Heart left ventricle (tissue), 16 donors: ENCODE measurements around the gene LETM1. TPM values are rescaled to one million over a fixed set of nuclear protein-coding genes. Genes with fewer than 3 reads are reported as not detected.

Source experiments
- ATAC-seq, 4 donors: fragments of 200-7000 bp; cut with Tn5 transposase; one replicate each; pipeline ENCODE4 v1.9.1; 2020 to 2022; ENCODE audit warnings: moderate library complexity in 4 of 4, mild to moderate bottlenecking in 3 of 4, moderate number of reproducible peaks in 1 of 4
- DNase-seq, 5 donors: peaks; one replicate each; pipeline ENCODE4 v3.0.0-alpha.2; 2020
- H3K27ac ChIP-seq, 12 donors: fragments of 200-600 bp; sonication (generic) in 4 of 12; one replicate each; pipeline versions ENCODE4 v1.5.0 to v1.8.0; 2016 to 2022; ENCODE audit warnings: mild to moderate bottlenecking in 2 of 12
- H3K27me3 ChIP-seq, 9 donors: fragments of 200-600 bp; sonication (generic) in 2 of 9; one replicate each; pipeline versions ENCODE4 v1.5.1 to v1.8.0; 2016 to 2022; ENCODE audit warnings: mild to moderate bottlenecking in 3 of 9
- H3K36me3 ChIP-seq, 9 donors: fragments of 200-600 bp; sonication (generic) in 2 of 9; one replicate each; pipeline versions ENCODE4 v1.5.0 to v1.8.0; 2018 to 2022; ENCODE audit warnings: mild to moderate bottlenecking in 2 of 9
- H3K4me1 ChIP-seq, 12 donors: fragments of 200-600 bp; sonication (generic) in 4 of 12; one replicate each; pipeline versions ENCODE4 v1.5.0 to v1.8.0; 2016 to 2022; ENCODE audit warnings: mild to moderate bottlenecking in 3 of 12
- H3K4me3 ChIP-seq, 12 donors: fragments of 200-600 bp; sonication (generic) in 4 of 12; one replicate each; pipeline versions ENCODE4 v1.5.0 to v1.8.0; 2017 to 2022; ENCODE audit warnings: mild to moderate bottlenecking in 9 of 12, moderate library complexity in 4 of 12
- H3K9me3 ChIP-seq, 12 donors: fragments of 200-600 bp; sonication (generic) in 4 of 12; one replicate each; pipeline versions ENCODE4 v1.5.0 to v1.8.0; 2016 to 2022; ENCODE audit warnings: mild to moderate bottlenecking in 1 of 12
- POLR2A ChIP-seq, 2 donors: fragments of 450-650 bp; IDR thresholded peaks; one replicate each; pipeline ENCODE4 v1.6.1; 2017; ENCODE audit warnings: antibody characterized with exemption in 2 of 2, mild to moderate bottlenecking in 2 of 2, moderate library complexity in 2 of 2
- WGBS, 4 donors: extraction: QIAGEN DNeasy Blood & Tissue Kit in 2 of 4; methylation state at CpG; one replicate each; pipeline versions ENCODE4 v1.1.5 to v1.1.7; 2013 to 2018; 5-methylcytosine and 5-hydroxymethylcytosine counted together
- intact Hi-C, 10 donors: fragments of 100-400 bp; cut with DNase I; formaldehyde crosslinking; loops; one replicate each; pipeline versions ENCODE4 v1.11.1 to v1.14.2; 2022
- polyA plus RNA-seq, 2 donors: library from polyadenylated mRNA; stranded (reverse); fragments of 200-250 nt; gene quantifications; one replicate each; pipeline ENCODE4 v1.2.3, GENCODE V29; 2013
- total RNA-seq, 9 donors: library from RNA; depleted of rRNA in 2 of 9; stranded (reverse); fragments of >200 nt in 2 of 9; fragmentation: NEBNext Ultra II Directional in 3 of 9; extraction: Animal tissue kit (Norgen Biotek cat#: 25700) in 3 of 9; gene quantifications; one replicate each; pipeline versions ENCODE4 v1.1.0 to v1.2.4, GENCODE V29; 2016 to 2023
- TF ChIP-seq, protein P1 (sequence below), 12 donors: fragments of 200-600 bp; sonication (generic) in 4 of 12; IDR thresholded peaks; one replicate each; pipeline versions ENCODE4 v1.5.0 to v1.8.0; 2018 to 2022; ENCODE audit warnings: antibody characterized with exemption in 12 of 12, mild to moderate bottlenecking in 5 of 12
- donor health status: ischemic (EF 13 %, LVEDD 7.1; RV severe dilation, severe dysfunction).
- donor health status: healthy with polysubstance abuse.
- donor health status: DM: no; HTN: yes; CAD: no.
- donor health status: DM: no; HTN: no; CAD: no.
- donor health status: ischemic (EF 25% LVEDD 6.9; RV normal size, moderate dysfunction).
- donor health status: ischemic (EF 25% LVEDD 5.7; RV mildly dilated, moderate dysfunction).
- donor health status: healthy.
- donor health status: DM: yes; HTN: yes; CAD: no.
- donor health status: ischemic (EF 35%, LVEDD 5.7; RV mildly dilated, moderate dysfunction).
- donor health status: nonischemic (EF 11% LVEDD 7.7; RV severe dilation, severe dysfunction).
- donor health status: DM: yes; HTN: yes; CAD: no.
- donor health status: PGD.
- donor health status: ischemic (EF 29% LVEDD 5.4; RV normal size, mild dysfunction).
- donor health status: nonischemic (EF 23%, LVEDD 6.1; RV moderate dilation, normal function).

The LETM1 gene
- total and polyA plus RNA-seq, 11 donors, result 22.1 to 54.7 (median 43.4) TPM

DNA sequence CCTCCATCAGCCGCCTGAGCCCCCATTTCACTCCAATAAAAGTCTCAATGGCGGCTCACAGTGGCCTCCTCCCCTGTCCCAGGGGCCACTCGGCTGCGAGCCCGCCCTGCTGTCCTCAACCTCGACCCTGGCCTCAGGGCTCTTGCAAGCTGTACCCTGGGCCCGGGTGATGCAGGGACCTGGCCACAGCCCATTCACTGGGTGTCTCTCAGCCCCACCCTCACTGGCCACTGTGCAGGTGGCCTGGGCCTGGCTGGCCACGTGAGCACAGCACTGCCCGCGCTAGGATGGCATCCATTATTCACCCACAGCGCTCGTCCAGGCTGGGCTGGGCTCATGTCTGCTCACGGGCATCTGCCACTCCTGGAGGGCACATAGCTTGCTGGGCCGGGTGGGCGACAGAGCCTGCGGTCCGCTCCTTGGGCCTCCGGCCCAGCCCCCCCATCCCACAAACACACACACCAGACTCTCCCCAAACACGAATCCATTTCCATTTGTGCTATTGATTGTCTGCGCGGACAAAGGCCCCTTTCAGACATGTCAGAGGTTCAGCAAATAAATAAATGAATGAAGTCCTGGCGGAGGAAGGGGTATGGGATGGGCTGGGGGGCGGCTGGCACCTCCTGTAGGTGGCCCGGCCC is 79.3 kb downstream of the LETM1 start:
- Histone ChIP-seq H3K9me3 (no peaks in the 10 kb centered on the region), H3K36me3 (no peaks in the 10 kb centered on the region), H3K27ac (no peak overlapping the region), H3K4me1 (peaks cover 0 to 6% (median 0%) of the 10 kb centered on the region in 12 donors), H3K27me3 (no peaks in the 10 kb centered on the region), H3K4me3 (no peak overlapping the region)
- no peak for DNase-seq
- TF ChIP-seq, protein P1, sequence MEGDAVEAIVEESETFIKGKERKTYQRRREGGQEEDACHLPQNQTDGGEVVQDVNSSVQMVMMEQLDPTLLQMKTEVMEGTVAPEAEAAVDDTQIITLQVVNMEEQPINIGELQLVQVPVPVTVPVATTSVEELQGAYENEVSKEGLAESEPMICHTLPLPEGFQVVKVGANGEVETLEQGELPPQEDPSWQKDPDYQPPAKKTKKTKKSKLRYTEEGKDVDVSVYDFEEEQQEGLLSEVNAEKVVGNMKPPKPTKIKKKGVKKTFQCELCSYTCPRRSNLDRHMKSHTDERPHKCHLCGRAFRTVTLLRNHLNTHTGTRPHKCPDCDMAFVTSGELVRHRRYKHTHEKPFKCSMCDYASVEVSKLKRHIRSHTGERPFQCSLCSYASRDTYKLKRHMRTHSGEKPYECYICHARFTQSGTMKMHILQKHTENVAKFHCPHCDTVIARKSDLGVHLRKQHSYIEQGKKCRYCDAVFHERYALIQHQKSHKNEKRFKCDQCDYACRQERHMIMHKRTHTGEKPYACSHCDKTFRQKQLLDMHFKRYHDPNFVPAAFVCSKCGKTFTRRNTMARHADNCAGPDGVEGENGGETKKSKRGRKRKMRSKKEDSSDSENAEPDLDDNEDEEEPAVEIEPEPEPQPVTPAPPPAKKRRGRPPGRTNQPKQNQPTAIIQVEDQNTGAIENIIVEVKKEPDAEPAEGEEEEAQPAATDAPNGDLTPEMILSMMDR (IDR thresholded peaks at IDR 0.05), result no peak
- TF ChIP-seq POLR2A (IDR thresholded peaks at IDR 0.05), result no peak
- ATAC-seq, result no peak
- intact Hi-C loops, result no loop called here
- WGBS, 4 donors, result 86 to 92% (median 91%) methylated on average over 21 to 24 of the region's 24 CpGs

DNA sequence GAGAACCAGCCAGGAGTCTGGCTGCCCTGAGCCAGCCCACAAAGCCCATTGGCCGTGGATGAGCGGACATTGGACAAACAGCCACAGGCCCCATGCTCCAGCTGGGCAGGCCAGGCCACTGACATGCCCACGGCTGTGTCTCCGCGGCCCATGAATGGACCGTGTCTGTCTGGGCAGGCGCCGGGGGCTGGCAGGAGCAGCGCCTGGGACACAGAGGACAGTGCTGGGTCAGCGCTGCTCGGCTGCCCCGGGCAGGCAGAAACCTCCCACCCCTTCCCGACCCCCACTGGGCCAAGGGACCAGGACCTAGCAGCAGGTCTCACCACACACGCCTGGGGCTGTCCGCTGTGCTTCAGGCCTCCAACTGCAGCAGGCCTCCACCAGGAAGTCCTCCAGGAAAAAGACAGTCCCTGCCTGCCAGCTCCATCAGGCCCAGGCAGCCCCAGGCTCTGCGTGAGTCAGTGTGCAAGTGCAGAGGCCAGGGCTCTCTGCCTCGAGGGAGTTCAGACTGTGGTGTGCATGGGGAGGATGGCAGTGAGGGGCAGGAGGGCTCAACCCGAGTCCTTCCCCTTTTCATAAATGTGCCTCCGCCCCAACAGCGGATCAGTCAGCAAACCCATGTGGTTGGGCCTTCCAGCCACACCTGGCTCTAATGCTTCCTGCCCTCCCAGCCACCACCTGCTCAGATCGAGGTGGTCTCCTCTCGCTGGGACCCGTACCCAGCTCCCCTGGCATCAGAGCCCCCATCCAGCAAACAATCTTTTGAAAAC is 80.0 kb downstream of the LETM1 start:
- peaks cover 0 to 6% (median 0%) of the 10 kb centered on the region in 12 donors for H3K4me1 ChIP-seq
- no peaks in the 10 kb centered on the region for H3K9me3 ChIP-seq
- TF ChIP-seq POLR2A (IDR thresholded peaks at IDR 0.05), result no peak
- TF ChIP-seq, protein P1 (IDR thresholded peaks at IDR 0.05), result no peak
- H3K4me3 ChIP-seq, result no peak overlapping the region
- no peak overlapping the region for H3K27ac ChIP-seq
- intact Hi-C loops, result no loop called here
- H3K36me3 ChIP-seq, result no peaks in the 10 kb centered on the region
- H3K27me3 ChIP-seq, result peaks cover 0 to under 1% (median 0%) of the 10 kb centered on the region in 9 donors
- WGBS, 4 donors, result 69 to 82% (median 80%) methylated on average over 6 to 23 of the region's 23 CpGs
- DNase-seq (no peak), ATAC-seq (no peak)

DNA sequence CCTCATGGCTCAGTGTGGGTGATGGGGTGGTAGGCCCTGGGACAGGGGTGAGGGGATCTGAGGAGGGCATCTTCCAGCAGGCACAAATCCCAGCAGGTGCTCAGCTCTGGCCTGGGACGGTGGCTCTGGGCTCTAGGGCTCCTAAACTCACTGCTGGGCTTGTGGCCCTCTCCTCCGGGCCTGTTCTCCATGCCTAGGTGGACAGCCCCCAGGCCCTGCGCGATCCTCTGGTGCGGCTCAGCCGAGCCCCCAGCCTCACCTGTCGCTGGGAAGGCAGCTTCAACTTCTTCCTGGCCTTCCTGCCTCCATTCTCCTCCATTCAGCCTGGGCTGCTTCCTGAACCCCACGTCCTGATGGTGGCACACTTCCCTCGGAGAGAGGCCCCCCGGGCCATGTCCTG is 82.2 kb downstream of the LETM1 start:
- peaks cover 0 to 6% (median 0%) of the 10 kb centered on the region in 12 donors for H3K4me1 ChIP-seq
- intact Hi-C loops, result no loop called here
- peaks cover 0 to 8% (median 0%) of the 10 kb centered on the region in 9 donors for H3K27me3 ChIP-seq
- 87 to 88% (median 88%) methylated on average over 4 to 10 of the region's 10 CpGs for WGBS, 4 donors
- no peak for ATAC-seq
- DNase-seq, result no peak
- H3K9me3 ChIP-seq, result no peaks in the 10 kb centered on the region
- H3K4me3 ChIP-seq, result no peak overlapping the region
- H3K36me3 ChIP-seq, result no peaks in the 10 kb centered on the region
- H3K27ac ChIP-seq, result no peak overlapping the region
- no peak for TF ChIP-seq POLR2A (IDR thresholded peaks at IDR 0.05)
- TF ChIP-seq, protein P1 (IDR thresholded peaks at IDR 0.05), result no peak

DNA sequence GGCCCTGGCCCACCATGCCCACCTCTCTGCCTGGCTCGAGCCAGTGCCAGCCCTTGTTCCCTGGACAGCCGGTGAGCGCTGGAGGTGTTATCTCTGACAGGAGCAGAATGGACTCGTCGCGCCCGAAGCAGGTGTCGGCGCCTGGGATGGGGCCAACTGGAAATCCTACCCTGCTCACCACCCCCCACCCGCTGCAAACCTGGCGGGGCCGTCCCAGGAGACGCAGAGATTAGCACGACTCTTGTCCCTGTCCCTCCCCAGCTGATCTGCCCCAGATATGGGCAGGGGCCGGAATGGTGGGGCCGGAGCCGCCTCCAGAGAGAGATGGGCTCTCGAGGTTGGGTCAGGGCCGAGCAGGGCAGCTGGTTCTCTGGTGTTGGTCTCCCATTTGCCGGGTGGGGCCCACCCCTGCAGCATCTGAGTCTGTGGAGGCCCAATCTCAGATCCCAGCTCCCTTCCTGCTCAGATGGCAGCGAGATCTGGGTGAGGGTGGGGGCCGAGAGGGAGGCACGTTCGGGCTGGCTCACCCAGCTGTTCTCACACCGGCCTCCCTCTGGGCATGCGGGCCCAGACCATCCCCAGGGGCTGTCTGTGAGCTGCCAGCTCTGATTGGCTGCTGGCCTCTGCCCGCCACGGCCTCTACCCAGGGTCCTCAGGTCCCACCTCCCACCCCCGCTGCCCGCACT is 83.0 kb downstream of the LETM1 start:
- TF ChIP-seq POLR2A (IDR thresholded peaks at IDR 0.05), result no peak
- TF ChIP-seq, protein P1 (IDR thresholded peaks at IDR 0.05), result no peak
- intact Hi-C loops, result no loop called here
- Histone ChIP-seq H3K4me3 (no peak overlapping the region), H3K9me3 (no peaks in the 10 kb centered on the region), H3K4me1 (peaks cover 0 to 2% (median 0%) of the 10 kb centered on the region in 12 donors), H3K27ac (no peak overlapping the region), H3K27me3 (peaks cover 0 to 16% (median 0%) of the 10 kb centered on the region in 9 donors), H3K36me3 (no peaks in the 10 kb centered on the region)
- ATAC-seq (no peak), DNase-seq (no peak)
- 54 to 71% (median 62%) methylated on average over 15 to 30 of the region's 30 CpGs for WGBS, 4 donors
